Peyer's patch (tissue), 4 donors: ENCODE results near the gene APC.

Source experiments
- POLR2A ChIP-seq, 2 donors: fragments of 450-650 bp; IDR thresholded peaks; one replicate each; pipeline ENCODE4 v1.5.1; 2017; ENCODE audit warnings: antibody characterized with exemption in 2 of 2, mild to moderate bottlenecking in 2 of 2, moderate library complexity in 2 of 2
- TF ChIP-seq, protein P1 (sequence below), 6 experiments: fragments of 450-650 bp in 4 of 6; fragments of 200-600 bp in 2 of 6; sonication (generic) in 1 of 6; IDR thresholded peaks; one replicate each; pipeline ENCODE4 v1.5.1; 2017 to 2019; ENCODE audit warnings: antibody characterized with exemption in 6 of 6, mild to moderate bottlenecking in 3 of 6, moderate library complexity in 1 of 6

DNA sequence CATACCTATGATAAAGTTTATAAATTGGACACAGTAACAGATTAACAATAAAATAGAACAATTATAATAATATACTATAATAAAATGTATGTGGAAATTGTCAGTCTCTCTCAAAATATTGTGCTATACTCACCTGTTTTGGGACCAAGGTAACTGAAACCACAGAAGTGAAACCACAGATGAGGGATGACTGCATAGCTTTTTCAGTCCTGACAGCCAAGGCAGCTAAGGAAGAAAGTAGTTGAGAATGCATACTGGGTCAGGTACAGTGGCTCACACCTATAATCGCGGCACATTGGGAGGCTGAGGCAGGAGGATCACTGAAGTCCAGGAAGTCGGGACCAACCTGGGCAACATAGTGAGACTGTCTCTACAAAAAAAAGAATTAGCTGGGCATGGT is 132.3 kb downstream of the APC start:
- TF ChIP-seq, protein P1, sequence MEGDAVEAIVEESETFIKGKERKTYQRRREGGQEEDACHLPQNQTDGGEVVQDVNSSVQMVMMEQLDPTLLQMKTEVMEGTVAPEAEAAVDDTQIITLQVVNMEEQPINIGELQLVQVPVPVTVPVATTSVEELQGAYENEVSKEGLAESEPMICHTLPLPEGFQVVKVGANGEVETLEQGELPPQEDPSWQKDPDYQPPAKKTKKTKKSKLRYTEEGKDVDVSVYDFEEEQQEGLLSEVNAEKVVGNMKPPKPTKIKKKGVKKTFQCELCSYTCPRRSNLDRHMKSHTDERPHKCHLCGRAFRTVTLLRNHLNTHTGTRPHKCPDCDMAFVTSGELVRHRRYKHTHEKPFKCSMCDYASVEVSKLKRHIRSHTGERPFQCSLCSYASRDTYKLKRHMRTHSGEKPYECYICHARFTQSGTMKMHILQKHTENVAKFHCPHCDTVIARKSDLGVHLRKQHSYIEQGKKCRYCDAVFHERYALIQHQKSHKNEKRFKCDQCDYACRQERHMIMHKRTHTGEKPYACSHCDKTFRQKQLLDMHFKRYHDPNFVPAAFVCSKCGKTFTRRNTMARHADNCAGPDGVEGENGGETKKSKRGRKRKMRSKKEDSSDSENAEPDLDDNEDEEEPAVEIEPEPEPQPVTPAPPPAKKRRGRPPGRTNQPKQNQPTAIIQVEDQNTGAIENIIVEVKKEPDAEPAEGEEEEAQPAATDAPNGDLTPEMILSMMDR (IDR thresholded peaks at IDR 0.05) = no peak
- TF ChIP-seq POLR2A (IDR thresholded peaks at IDR 0.05) = no peak
